Nephron progenitor cell (in vitro differentiated cells): ENCODE results near the gene BTG1.

Source experiments
- DNase-seq: peaks from one replicate; pipeline ENCODE4 v3.0.0; 2021
- H3K27ac Mint-ChIP-seq: 2 replicates; pipeline ENCODE4 v1.8.0; 2021; ENCODE audit warnings: mild to moderate bottlenecking, moderate library complexity, mixed read lengths
- H3K27me3 Mint-ChIP-seq: 2 replicates; pipeline ENCODE4 v1.8.0; 2021; ENCODE audit warnings: mild to moderate bottlenecking, low read depth, mixed read lengths; ENCODE audit not compliant: poor library complexity
- H3K36me3 Mint-ChIP-seq: 2 replicates; pipeline ENCODE4 v1.8.0; 2021; ENCODE audit warnings: low read depth, mixed read lengths
- H3K4me1 Mint-ChIP-seq: 2 replicates; pipeline ENCODE4 v1.8.0; 2021; ENCODE audit warnings: mixed read lengths
- H3K4me3 Mint-ChIP-seq: 2 replicates; pipeline ENCODE4 v1.8.0; 2021; ENCODE audit warnings: mild to moderate bottlenecking, moderate library complexity, mixed read lengths
- H3K9me3 Mint-ChIP-seq: 2 replicates; pipeline ENCODE4 v1.8.0; 2021; ENCODE audit warnings: mild to moderate bottlenecking, moderate library complexity, mixed read lengths
- TF ChIP-seq, protein P1 (sequence below): fragments of 200-600 bp; sonication (generic); IDR thresholded peaks from 2 replicates; pipeline ENCODE4 v1.5.0; 2021; ENCODE audit warnings: antibody characterized with exemption

The BTG1 gene

DNA sequence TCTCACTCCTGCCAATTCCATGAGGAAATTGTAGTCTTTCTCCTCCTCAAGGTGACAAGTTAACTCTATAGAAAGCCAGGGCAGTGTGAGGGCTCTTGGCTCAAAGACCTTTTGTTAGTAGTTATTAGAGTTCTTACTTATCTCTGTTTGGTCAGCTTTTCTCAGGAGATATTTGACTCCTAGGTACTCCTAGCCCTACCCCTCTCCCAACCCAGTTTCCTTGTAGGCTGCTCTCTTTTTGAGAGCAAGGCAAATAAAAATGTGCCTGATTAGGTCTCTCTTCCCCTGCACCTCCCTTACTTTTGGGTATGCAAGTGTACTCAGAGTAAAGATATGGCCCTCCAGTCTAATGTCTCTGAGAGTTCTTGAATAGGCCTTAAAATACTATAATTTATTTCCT lies 23.8 kb downstream of the BTG1 start:
- H3K27me3 Mint-ChIP-seq = no peaks in the 10 kb centered on the region
- H3K36me3 Mint-ChIP-seq = peaks cover 66% of the 10 kb centered on the region
- H3K4me3 Mint-ChIP-seq = no peak overlapping the region
- H3K9me3 Mint-ChIP-seq = peaks cover 36% of the 10 kb centered on the region
- H3K27ac Mint-ChIP-seq = no peak overlapping the region
- no peak for DNase-seq
- no peaks in the 10 kb centered on the region for H3K4me1 Mint-ChIP-seq
- TF ChIP-seq, protein P1, sequence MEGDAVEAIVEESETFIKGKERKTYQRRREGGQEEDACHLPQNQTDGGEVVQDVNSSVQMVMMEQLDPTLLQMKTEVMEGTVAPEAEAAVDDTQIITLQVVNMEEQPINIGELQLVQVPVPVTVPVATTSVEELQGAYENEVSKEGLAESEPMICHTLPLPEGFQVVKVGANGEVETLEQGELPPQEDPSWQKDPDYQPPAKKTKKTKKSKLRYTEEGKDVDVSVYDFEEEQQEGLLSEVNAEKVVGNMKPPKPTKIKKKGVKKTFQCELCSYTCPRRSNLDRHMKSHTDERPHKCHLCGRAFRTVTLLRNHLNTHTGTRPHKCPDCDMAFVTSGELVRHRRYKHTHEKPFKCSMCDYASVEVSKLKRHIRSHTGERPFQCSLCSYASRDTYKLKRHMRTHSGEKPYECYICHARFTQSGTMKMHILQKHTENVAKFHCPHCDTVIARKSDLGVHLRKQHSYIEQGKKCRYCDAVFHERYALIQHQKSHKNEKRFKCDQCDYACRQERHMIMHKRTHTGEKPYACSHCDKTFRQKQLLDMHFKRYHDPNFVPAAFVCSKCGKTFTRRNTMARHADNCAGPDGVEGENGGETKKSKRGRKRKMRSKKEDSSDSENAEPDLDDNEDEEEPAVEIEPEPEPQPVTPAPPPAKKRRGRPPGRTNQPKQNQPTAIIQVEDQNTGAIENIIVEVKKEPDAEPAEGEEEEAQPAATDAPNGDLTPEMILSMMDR = no peak

DNA sequence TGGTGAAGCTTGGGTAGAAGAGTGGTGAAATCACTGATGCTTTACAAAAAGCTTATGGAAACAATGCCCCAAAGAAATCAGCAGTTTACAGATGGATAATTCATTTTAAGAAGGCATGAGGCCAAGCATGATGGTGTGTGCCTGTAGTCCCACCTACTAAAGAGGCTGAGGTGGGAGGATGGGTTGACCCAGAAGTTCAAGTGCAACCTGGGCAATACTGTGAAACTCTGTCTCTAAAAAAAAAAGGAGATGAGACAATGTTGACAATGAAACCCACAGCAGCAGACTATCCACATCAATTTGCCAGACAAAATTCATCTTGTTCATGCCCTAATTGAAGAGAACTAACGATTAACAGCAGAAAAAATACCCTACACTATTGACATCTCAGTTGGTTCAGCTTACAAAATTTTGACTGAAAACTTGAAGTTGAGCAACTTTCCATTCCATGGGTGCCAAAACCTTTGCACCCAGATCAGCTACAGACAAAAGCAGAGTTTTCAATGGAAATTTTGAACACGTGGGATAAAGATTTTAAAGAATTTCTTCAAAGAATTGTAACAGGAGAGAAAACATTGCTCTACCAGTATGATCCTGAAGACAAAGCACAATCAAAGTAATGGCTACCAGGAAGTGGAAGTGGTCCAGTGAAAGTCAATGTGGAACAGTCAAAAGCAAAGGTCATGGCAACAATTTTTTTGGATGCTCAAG lies 26.7 kb downstream of the BTG1 start:
- TF ChIP-seq, protein P1 = no peak
- Mint-ChIP-seq H3K27me3 (no peaks in the 10 kb centered on the region), H3K9me3 (peaks cover 27% of the 10 kb centered on the region), H3K4me1 (no peaks in the 10 kb centered on the region), H3K4me3 (no peak overlapping the region), H3K36me3 (peaks cover 43% of the 10 kb centered on the region), H3K27ac (no peak overlapping the region)
- no peak for DNase-seq

DNA sequence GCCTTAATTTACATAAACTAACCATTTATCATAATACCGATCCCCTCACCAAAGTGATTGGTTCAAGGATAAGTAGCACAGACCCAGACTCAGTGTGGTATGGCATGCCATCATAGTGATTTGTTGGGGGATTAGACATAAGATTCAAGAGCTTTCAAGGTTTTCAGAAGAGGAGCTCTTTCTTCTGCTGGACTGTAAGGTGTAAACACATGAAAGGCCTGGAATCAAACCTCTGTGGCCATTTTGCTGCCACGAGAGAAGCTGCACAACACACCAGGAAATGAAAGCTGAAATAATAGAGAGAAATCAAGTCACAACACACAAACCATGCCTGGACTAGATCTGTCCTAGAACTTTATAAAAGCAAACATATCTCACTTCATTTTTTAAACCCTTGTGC lies 30.8 kb downstream of the BTG1 start:
- DNase-seq = no peak
- H3K27me3 Mint-ChIP-seq = no peaks in the 10 kb centered on the region
- TF ChIP-seq, protein P1 = no peak
- H3K4me1 Mint-ChIP-seq = peaks cover 10% of the 10 kb centered on the region
- no peak overlapping the region for H3K4me3 Mint-ChIP-seq
- no peak overlapping the region for H3K27ac Mint-ChIP-seq
- peaks cover 14% of the 10 kb centered on the region for H3K36me3 Mint-ChIP-seq
- H3K9me3 Mint-ChIP-seq = peaks cover 12% of the 10 kb centered on the region

DNA sequence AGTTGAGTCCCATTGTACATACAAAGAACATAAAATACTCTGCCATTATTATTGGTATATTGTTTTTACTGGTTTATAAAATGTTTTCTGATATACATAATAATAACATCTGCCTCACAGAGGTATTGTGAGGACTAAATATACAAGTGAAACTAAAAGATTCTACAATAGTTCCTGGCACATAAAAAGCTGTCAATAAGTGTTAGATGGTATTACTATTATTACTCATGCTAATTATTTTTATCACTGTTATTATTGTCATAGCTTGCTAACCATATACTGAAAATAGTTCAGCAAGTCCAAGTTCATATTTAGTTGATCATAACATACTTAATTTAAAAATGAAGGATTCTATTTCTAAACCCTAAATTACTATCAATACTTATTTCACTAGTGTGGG lies 34.4 kb downstream of the BTG1 start:
- Mint-ChIP-seq H3K4me1 (peaks cover 43% of the 10 kb centered on the region), H3K27me3 (no peaks in the 10 kb centered on the region), H3K9me3 (no peaks in the 10 kb centered on the region), H3K4me3 (no peak overlapping the region), H3K27ac (no peak overlapping the region), H3K36me3 (no peaks in the 10 kb centered on the region)
- DNase-seq = no peak
- TF ChIP-seq, protein P1 = no peak

DNA sequence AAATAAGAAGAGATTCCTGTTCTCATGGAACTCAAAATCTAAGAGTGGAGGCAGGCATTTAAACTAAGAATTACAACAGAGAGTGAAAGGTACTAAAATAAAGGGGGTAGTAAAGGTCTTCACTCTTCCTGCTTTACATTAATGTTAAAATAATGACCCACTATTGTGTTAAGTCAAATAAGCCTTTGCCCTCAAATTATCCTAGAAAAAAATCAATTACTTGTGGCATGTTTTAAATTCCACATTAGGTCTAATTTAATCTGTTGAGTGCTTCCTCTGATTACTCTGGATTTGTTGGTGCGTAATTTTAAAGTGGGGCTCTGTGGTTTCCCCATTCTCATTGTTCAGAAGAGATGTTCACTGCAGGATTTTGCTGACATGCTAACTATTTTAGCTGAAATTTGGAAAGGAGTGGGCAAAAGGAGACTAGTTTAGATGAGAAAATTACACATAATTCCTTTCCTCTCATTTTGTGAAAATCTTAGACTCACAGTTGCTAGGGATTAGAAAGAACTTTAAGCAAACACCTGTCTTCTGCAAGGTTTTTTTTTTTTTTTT lies 35.5 kb downstream of the BTG1 start:
- Mint-ChIP-seq H3K36me3 (no peaks in the 10 kb centered on the region), H3K9me3 (peaks cover 1% of the 10 kb centered on the region), H3K4me3 (no peak overlapping the region), H3K27ac (no peak overlapping the region), H3K27me3 (peaks cover under 1% of the 10 kb centered on the region), H3K4me1 (peaks cover 43% of the 10 kb centered on the region)
- TF ChIP-seq, protein P1 = no peak
- DNase-seq = no peak

DNA sequence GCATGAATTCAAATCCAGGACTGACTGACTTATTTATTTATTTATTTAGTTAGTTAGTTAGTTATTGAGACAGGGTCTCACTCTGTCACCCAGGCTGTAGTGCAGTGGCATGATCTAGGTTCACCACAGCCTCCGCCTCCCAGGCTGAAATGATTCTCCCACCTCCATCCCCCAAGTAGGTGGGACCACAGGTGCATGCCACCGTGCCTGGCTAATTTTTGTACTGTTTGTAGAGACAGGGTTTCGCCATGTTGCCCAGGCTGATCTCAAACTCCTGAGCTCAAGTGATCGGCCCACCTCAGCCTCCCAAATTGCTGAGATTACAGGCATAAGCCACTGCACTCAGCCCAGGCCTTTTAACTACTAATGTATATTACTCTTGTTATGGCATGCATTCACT lies 36.0 kb downstream of the BTG1 start:
- Mint-ChIP-seq H3K36me3 (no peaks in the 10 kb centered on the region), H3K27ac (no peak overlapping the region), H3K27me3 (peaks cover 4% of the 10 kb centered on the region), H3K4me3 (no peak overlapping the region), H3K4me1 (peaks cover 43% of the 10 kb centered on the region), H3K9me3 (peaks cover 3% of the 10 kb centered on the region)
- DNase-seq = no peak
- TF ChIP-seq, protein P1 = no peak
